ENCODE data around the gene RAB11A.

RAB11A gene

GRCh38 chr15:65904301-65904700 is 35.0 kb downstream of the RAB11A start:
- TF ChIP-seq EZH2phosphoT487 (IDR thresholded peaks at IDR 0.05; ENCODE audit: low read depth) = no peak
- TF ChIP-seq CTCF (IDR thresholded peaks at IDR 0.05; ENCODE audit: low read depth, low read length) = no peak
- H3K4me1 ChIP-seq (ENCODE audit: low read length) = peaks cover 32% of the 10 kb centered on the region
- H2AFZ ChIP-seq (ENCODE audit: low read depth, low read length) = no peak overlapping the region
- H3K9me3 ChIP-seq (ENCODE audit: insufficient read depth, low read length) = no peaks in the 10 kb centered on the region
- H3K4me2 ChIP-seq (ENCODE audit: low read length) = peak overlapping the region; percentile 35; the same call in 1 of the 2 replicates
- no peak overlapping the region for H3K9ac ChIP-seq (ENCODE audit: low read length)
- no peak overlapping the region for H3K27ac ChIP-seq (ENCODE audit: low read length)
- peaks cover 7% of the 10 kb centered on the region; the same call in 1 of the 2 replicates for H4K20me1 ChIP-seq (ENCODE audit: insufficient read depth, low read length)
- no peaks in the 10 kb centered on the region for H3K27me3 ChIP-seq (ENCODE audit: low read depth, low read length)
- no peak overlapping the region for H3K4me3 ChIP-seq (ENCODE audit: low read length)
- H3K79me2 ChIP-seq (ENCODE audit: low read length) = no peaks in the 10 kb centered on the region
- peaks cover 22% of the 10 kb centered on the region for H3K36me3 ChIP-seq (replicated peaks; ENCODE audit: low read depth, low read length)

- Histone ChIP-seq H3K4me3 (ENCODE audit: low read length) (no peak overlapping the region), H3K9ac (ENCODE audit: low read length) (no peak overlapping the region), H3K4me1 (ENCODE audit: low read length) (peaks cover 31% of the 10 kb centered on the region), H3K36me3 (replicated peaks; ENCODE audit: low read depth, low read length) (peaks cover 19% of the 10 kb centered on the region), H3K27ac (ENCODE audit: low read length) (no peak overlapping the region), H3K27me3 (ENCODE audit: low read depth, low read length) (no peaks in the 10 kb centered on the region), H3K9me3 (ENCODE audit: insufficient read depth, low read length) (no peaks in the 10 kb centered on the region), H3K79me2 (ENCODE audit: low read length) (no peaks in the 10 kb centered on the region), H4K20me1 (ENCODE audit: insufficient read depth, low read length) (peaks cover 14% of the 10 kb centered on the region; the same call in 1 of the 2 replicates), H3K4me2 (ENCODE audit: low read length) (no peak overlapping the region), H2AFZ (ENCODE audit: low read depth, low read length) (no peak overlapping the region)
- TF ChIP-seq CTCF (IDR thresholded peaks at IDR 0.05; ENCODE audit: low read depth, low read length) (no peak), EZH2phosphoT487 (IDR thresholded peaks at IDR 0.05; ENCODE audit: low read depth) (no peak)
Measured at GRCh38 chr15:65906396-65906795, 37.1 kb downstream of the RAB11A start.

- H3K9me3 ChIP-seq (ENCODE audit: insufficient read depth, low read length) = no peaks in the 10 kb centered on the region
- H3K4me3 ChIP-seq (ENCODE audit: low read length) = no peak overlapping the region
- H3K36me3 ChIP-seq (replicated peaks; ENCODE audit: low read depth, low read length) = peaks cover 19% of the 10 kb centered on the region
- peaks cover 14% of the 10 kb centered on the region; the same call in 1 of the 2 replicates for H4K20me1 ChIP-seq (ENCODE audit: insufficient read depth, low read length)
- peaks cover 18% of the 10 kb centered on the region for H3K4me1 ChIP-seq (ENCODE audit: low read length)
- no peak for TF ChIP-seq CTCF (IDR thresholded peaks at IDR 0.05; ENCODE audit: low read depth, low read length)
- no peak for TF ChIP-seq EZH2phosphoT487 (IDR thresholded peaks at IDR 0.05; ENCODE audit: low read depth)
- no peak overlapping the region for H3K4me2 ChIP-seq (ENCODE audit: low read length)
- no peaks in the 10 kb centered on the region for H3K79me2 ChIP-seq (ENCODE audit: low read length)
- H3K27ac ChIP-seq (ENCODE audit: low read length) = no peak overlapping the region
- H3K9ac ChIP-seq (ENCODE audit: low read length) = no peak overlapping the region
- H2AFZ ChIP-seq (ENCODE audit: low read depth, low read length) = no peak overlapping the region
- H3K27me3 ChIP-seq (ENCODE audit: low read depth, low read length) = no peaks in the 10 kb centered on the region
Measured at GRCh38 chr15:65907661-65908060, 38.4 kb downstream of the RAB11A start.

- Histone ChIP-seq H3K4me3 (ENCODE audit: low read length) (no peak overlapping the region), H3K9me3 (ENCODE audit: insufficient read depth, low read length) (no peaks in the 10 kb centered on the region), H2AFZ (ENCODE audit: low read depth, low read length) (no peak overlapping the region), H4K20me1 (ENCODE audit: insufficient read depth, low read length) (peaks cover 14% of the 10 kb centered on the region; the same call in 1 of the 2 replicates), H3K36me3 (replicated peaks; ENCODE audit: low read depth, low read length) (peaks cover 17% of the 10 kb centered on the region), H3K9ac (ENCODE audit: low read length) (no peak overlapping the region), H3K27ac (ENCODE audit: low read length) (no peak overlapping the region), H3K27me3 (ENCODE audit: low read depth, low read length) (no peaks in the 10 kb centered on the region), H3K4me1 (ENCODE audit: low read length) (peaks cover 6% of the 10 kb centered on the region), H3K4me2 (ENCODE audit: low read length) (no peak overlapping the region), H3K79me2 (ENCODE audit: low read length) (no peaks in the 10 kb centered on the region)
- TF ChIP-seq EZH2phosphoT487 (IDR thresholded peaks at IDR 0.05; ENCODE audit: low read depth) (no peak), CTCF (IDR thresholded peaks at IDR 0.05; ENCODE audit: low read depth, low read length) (no peak)
Measured at GRCh38 chr15:65908876-65909275, 39.6 kb downstream of the RAB11A start.
